ENCODE measurements around the gene ARHGEF12.

Gene ARHGEF12

DNA sequence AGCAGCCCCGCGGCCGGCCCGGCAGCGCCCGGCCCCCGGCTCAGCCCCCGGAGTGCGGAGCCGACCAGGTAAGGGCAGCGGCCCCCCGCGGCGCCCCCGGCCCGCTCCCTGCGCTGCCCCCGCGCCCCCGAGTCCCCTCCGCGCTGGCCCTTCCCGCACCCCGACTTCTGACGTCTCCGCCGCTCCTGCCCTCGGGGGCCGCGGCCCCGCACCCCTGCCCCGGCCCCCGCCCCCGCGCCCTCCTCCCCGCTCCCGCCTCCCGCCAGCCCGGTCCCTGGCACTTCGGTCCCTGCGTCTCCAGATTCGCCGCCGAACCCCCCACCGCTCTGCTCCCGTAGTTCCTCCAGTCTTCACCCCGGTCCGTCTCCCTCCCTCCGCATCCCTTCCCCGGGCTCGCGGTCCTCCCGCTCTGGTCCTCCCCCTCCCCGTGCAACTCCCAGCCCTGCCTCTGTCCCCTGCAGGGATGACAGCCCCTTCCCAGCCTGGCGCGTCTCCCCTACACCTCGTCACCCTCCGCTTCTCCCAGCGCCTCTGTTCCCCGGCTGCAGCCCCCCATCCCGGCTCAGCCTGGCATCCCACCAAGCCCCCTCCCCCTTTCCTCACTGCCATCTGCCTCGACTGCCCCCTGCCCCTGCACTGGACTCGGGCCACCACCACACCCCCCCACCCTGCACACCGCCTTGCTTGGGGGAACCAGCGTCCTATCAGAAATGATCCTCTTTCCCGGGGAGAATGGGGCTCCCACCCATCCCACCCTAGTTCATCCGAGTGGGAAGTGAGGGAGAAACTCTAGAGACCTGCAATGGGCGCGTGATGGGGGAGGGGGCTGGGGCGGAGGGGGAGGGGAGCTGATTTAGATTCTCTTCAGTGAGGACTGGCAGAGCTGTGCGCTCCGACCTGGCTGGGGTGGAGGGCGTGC lies 175.9 kb downstream of the ARHGEF12 start:
- DNase-seq (ENCODE audit: low spot score), result no peak
- TF ChIP-seq, protein P1, sequence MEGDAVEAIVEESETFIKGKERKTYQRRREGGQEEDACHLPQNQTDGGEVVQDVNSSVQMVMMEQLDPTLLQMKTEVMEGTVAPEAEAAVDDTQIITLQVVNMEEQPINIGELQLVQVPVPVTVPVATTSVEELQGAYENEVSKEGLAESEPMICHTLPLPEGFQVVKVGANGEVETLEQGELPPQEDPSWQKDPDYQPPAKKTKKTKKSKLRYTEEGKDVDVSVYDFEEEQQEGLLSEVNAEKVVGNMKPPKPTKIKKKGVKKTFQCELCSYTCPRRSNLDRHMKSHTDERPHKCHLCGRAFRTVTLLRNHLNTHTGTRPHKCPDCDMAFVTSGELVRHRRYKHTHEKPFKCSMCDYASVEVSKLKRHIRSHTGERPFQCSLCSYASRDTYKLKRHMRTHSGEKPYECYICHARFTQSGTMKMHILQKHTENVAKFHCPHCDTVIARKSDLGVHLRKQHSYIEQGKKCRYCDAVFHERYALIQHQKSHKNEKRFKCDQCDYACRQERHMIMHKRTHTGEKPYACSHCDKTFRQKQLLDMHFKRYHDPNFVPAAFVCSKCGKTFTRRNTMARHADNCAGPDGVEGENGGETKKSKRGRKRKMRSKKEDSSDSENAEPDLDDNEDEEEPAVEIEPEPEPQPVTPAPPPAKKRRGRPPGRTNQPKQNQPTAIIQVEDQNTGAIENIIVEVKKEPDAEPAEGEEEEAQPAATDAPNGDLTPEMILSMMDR (IDR thresholded peaks at IDR 0.05; ENCODE audit: borderline replicate concordance, control extremely low read depth, extremely low read depth, insufficient read depth, missing control alignments), result no peak
- in situ Hi-C loops (cut with MboI; ENCODE audit: low sequenced_read_pairs, unreplicated experiment), result loop anchor here (25.0 kb wide), 2 partner anchors 600 to 675 kb away; partner anchors contain the start of gene TECTA

DNA sequence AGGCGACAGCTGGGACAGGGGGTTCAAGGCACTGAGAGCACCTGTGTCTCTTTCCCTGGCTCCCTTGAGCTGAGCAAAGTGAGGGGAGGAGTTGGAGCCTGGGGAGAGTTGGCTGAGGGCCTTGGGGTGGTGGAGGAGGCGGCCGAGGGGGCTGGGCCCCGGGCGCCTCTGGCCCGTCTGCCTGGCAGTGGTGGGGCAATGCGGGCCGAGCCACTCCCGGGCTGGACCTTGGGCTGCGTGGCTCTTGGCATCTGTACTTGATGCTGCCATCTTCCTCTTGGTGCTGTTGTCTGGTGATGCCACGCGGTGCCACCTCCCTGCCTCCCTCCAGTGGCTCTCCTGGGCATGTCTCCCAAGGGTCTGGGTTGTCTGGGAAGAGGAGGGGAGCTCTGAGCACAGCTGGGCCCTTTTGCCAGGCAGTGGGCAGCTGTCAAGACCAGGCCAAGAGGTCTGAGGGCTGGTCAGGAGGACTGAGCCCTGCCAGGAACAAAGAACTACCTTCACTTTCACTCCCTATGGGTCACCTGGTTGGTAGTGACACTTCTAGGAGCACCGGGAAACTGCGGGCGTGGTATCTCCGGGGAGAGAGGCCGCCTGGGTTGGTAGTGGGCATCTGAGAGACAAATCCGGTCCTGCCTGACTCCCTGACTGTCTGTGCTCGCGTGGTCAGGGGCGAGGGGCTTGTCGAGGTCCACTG lies 176.7 kb downstream of the ARHGEF12 start:
- TF ChIP-seq, protein P1 (IDR thresholded peaks at IDR 0.05; ENCODE audit: borderline replicate concordance, control extremely low read depth, extremely low read depth, insufficient read depth, missing control alignments), result no peak
- in situ Hi-C loops (cut with MboI; ENCODE audit: low sequenced_read_pairs, unreplicated experiment), result loop anchor here (25.0 kb wide), 2 partner anchors 599 to 674 kb away; partner anchors contain the start of gene TECTA
- peak; percentile 41 for DNase-seq (ENCODE audit: low spot score)

DNA sequence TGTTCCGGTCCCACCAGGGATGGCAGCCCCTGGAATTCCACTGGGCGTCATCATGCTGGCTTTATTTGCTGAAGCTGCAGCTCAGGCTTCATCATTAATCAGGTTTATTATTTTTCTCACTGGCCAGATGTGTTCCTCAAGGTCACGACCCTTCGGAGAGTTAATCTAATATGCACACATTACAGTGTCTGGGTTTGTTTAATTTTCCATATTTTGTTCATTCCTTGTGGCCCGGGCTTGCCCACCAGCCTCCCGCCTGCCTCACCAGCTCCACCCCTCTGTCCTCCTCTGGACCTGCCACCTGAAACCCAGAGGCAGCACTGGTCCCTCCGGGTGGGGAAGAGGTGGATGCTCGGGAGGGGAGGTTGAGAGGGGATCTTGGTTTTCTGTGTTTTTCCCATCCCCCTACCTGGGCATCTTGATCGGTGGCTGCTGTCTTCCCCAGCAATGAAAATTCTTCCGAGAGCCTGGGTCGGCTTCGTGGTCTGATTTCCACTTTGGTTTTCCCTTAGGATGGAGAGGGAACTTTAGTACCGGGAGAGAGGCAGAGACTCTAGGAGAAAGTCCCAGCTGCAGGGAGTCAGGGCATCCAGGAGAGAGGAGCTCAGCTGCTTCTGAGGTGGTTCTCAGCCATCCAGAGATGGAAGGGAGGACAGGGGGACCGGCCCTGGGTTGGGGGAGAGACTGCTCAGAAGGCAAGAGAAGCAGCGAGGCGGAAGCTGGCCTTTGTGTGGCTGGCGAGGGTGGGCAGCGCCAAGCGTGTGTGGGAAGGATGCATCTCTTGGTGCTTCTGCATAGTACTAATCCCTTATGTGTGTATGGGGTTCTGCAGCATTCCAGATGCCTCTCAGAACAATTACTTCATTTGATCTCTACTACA lies 177.5 kb downstream of the ARHGEF12 start:
- in situ Hi-C loops (cut with MboI; ENCODE audit: low sequenced_read_pairs, unreplicated experiment), result loop anchor here (25.0 kb wide), 2 partner anchors 599 to 674 kb away; partner anchors contain the start of gene TECTA
- DNase-seq (ENCODE audit: low spot score), result peak; percentile 36
- TF ChIP-seq, protein P1 (IDR thresholded peaks at IDR 0.05; ENCODE audit: borderline replicate concordance, control extremely low read depth, extremely low read depth, insufficient read depth, missing control alignments), result no peak

DNA sequence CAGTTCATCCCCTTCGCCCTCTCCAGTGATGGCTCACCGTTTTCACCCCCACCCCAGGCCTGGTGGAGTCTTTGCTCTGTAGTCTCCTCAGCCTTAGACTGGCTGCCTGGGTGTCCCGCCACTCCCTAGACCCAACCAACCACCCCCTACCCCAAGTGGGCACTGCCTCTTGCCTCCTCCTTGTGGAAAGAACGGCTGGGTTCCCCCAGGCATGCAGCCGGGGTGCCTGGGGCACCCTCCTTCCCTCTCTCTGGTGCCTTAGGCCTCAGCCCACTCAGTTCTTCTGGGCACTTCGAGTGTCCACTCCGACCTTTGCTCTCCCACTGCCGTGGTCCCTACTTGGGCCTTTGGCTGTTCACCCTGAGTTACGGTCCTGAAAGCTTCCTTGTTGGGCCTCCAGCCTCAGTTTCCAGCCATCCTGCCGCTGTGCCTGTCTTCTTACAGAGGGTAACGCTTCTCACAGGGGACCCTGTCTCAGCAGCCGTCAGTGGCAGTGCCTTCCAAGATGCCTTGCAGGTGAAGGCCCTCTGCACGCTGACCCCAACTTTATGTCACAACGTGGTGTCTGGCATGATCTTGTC lies 178.4 kb downstream of the ARHGEF12 start:
- in situ Hi-C loops (cut with MboI; ENCODE audit: low sequenced_read_pairs, unreplicated experiment), result loop anchor here (25.0 kb wide), 2 partner anchors 598 to 673 kb away; partner anchors contain the start of gene TECTA
- DNase-seq (ENCODE audit: low spot score), result peak; percentile 24

DNA sequence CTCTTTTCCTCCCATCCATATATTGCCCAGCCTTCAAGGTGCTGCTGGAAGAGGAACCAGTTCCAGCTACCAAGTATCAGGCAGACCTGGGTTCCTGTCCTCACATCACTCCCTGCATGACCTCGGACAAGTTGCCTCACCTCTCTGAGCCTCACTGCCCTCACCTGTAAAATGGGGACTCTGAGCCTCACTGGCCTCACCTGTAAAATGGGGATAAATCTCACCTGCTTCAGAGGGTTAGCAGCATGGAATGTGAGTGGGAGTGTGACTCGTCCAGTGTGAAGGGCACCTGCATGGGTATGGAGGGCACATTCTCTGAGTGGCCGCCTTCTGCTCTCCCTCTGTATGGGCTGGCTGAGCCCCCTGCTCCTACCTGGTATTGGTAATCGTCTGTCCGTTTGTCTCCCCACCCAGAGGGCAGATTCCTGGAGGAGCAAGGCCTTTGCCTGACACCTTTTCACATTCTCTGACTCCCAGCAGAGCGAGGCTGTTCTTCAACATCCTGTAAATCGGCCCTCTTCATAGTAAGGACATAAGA lies 179.0 kb downstream of the ARHGEF12 start:
- in situ Hi-C loops (cut with MboI; ENCODE audit: low sequenced_read_pairs, unreplicated experiment), result loop anchor here (25.0 kb wide), 2 partner anchors 597 to 672 kb away; partner anchors contain the start of gene TECTA
- TF ChIP-seq, protein P1 (IDR thresholded peaks at IDR 0.05; ENCODE audit: borderline replicate concordance, control extremely low read depth, extremely low read depth, insufficient read depth, missing control alignments), result no peak
- no peak for DNase-seq (ENCODE audit: low spot score)

More for the DNA sequence above, 178.4 kb downstream of the ARHGEF12 start:
- TF ChIP-seq, protein P1 (IDR thresholded peaks at IDR 0.05; ENCODE audit: borderline replicate concordance, control extremely low read depth, extremely low read depth, insufficient read depth, missing control alignments), result no peak

Measured in GM13976 (cell line).